ENCODE data around the gene CACNA1A. TPM values are rescaled to one million over a fixed set of nuclear protein-coding genes. Genes with fewer than 3 reads are reported as not detected.

Gene CACNA1A
- total RNA-seq, 1 experiment from 2014 or later = 2.8 TPM

DNA sequence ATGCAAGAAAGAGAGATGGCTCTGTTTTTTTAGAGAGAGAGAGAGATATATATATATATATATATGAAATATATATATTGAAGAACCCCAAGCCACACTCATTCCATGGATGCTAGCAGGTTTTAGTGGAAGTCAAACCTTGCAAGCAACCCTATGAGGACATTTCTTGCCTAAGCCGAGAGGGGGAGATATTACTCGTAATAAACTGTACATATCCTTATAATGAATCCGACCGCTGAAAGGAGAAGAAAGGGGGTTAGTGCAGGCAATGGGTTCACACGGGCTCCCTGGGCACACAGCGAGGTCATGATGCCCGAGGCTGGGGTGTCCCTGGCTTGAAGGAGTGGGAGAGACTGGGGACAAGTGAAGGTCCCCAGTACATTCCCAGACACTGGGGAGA lies 277.7 kb downstream of the CACNA1A start:
- Histone ChIP-seq H3K4me3 (ENCODE audit: insufficient read depth, low read depth, low read length) (no peak overlapping the region), H3K27me3 (ENCODE audit: control insufficient read depth, insufficient read depth, low read length) (no peaks in the 10 kb centered on the region), H3K36me3 (replicated peaks; ENCODE audit: control insufficient read depth, insufficient read depth, low read length) (no peaks in the 10 kb centered on the region)
- peak; percentile 24 for DNase-seq

DNA sequence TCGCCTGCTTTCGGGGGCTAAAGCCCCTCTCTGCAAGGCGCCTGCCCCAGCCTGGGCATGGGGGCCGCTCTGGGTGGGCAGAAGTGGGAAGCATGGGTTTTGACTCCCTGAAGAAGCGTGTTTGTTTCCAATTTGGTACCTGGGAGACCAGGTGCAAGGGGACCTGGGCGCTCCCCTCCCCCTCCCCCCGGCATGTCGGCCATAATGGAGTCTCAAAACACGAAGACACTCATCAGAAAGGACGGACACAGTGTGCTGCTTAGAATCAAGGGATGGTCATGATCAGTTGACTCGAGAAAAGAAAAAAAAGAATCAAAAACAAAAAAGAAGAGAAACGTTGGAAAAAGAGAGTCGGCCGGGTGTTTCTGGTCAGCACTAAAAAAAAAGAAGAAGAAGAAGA lies 279.3 kb downstream of the CACNA1A start:
- Histone ChIP-seq H3K27me3 (ENCODE audit: control insufficient read depth, insufficient read depth, low read length) (no peaks in the 10 kb centered on the region), H3K4me3 (ENCODE audit: insufficient read depth, low read depth, low read length) (no peak overlapping the region), H3K36me3 (replicated peaks; ENCODE audit: control insufficient read depth, insufficient read depth, low read length) (no peaks in the 10 kb centered on the region)
- no peak for DNase-seq

DNA sequence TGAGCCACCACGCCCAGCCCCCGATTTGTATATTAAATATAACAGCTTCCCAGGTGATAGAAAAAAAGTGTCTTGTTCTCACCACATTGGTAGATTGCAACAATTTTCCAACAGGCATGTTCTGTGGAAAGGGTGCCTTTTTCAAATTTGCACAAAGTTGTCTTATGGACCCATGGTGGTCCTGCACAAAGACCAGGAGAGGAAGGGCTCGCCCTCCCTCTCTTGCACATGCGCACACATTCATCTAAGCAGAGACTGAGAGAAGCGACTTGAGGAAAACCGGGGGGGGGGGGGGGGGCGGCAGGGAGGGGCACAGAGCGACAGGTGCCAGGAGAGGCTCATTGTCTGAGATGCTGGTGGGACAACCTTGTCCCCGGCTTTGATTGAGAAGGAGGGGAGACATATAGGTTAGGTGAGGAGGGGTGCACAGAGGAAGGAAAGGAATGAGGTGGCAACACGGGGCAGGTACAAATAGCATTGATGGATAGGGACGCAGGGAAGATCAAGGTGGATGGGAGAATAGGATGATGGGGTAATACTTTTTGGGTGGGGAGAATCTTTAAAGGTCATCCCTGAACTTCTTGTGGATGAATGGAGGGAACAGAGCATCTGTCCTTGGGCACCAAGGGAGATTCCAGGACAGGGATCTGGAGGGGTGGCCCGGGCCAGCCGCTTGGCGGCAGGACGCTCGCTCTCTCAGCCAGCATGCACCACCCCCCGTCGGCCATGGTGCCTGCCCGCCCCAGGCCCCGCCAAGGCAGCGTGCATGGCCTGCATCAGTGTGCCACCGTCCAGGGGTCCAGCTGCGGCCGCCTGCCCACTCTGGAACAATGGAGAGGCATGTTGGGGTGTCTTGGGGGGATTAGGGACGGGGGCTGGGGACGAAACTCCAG lies 280.1 kb downstream of the CACNA1A start:
- Histone ChIP-seq H3K4me3 (ENCODE audit: insufficient read depth, low read depth, low read length) (no peak overlapping the region), H3K36me3 (replicated peaks; ENCODE audit: control insufficient read depth, insufficient read depth, low read length) (no peaks in the 10 kb centered on the region), H3K27me3 (ENCODE audit: control insufficient read depth, insufficient read depth, low read length) (no peaks in the 10 kb centered on the region)
- no peak for DNase-seq

DNA sequence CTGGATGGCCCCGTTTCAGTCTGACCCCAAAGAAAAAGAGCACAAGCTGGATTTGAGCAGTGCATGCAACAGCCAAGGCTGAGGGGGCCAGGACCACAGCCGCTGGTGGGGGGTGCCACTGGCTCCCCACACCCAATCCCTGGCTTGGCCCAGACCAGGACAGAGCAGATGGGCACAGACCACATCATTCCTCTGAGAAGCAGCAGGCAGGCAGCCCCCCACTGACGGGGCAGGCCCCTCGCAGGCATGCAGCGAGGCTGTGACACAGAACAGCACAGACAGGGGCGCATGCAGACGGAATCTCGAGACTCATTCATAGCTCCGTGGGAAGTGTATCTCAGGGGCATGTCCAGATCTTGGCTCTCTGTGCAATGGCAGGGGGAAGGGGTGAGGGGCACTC lies 281.2 kb downstream of the CACNA1A start:
- DNase-seq = no peak
- Histone ChIP-seq H3K36me3 (replicated peaks; ENCODE audit: control insufficient read depth, insufficient read depth, low read length) (no peaks in the 10 kb centered on the region), H3K27me3 (ENCODE audit: control insufficient read depth, insufficient read depth, low read length) (no peaks in the 10 kb centered on the region), H3K4me3 (ENCODE audit: insufficient read depth, low read depth, low read length) (no peak overlapping the region)

DNA sequence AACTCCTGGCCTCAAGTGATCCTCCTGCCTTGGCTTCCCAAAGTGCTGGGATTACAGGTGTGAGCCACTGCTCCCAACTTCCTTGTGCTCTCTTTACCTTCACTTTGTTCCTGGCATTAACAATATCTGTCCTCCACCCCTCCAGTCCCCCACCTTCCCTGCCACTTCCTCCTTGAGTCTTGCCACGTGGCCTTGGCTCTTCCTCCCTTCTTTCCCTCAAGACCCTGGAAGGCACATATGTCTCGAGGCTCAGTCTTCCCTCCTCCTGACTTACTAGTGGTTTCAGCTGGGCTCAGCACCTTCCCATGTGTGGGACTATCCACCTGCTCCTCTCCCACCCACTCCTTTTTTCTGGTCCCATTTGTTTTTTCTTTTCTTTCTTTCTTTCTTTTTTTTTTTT lies 285.4 kb downstream of the CACNA1A start:
- no peak for DNase-seq
- no peak overlapping the region for H3K4me3 ChIP-seq (ENCODE audit: insufficient read depth, low read depth, low read length)

DNA sequence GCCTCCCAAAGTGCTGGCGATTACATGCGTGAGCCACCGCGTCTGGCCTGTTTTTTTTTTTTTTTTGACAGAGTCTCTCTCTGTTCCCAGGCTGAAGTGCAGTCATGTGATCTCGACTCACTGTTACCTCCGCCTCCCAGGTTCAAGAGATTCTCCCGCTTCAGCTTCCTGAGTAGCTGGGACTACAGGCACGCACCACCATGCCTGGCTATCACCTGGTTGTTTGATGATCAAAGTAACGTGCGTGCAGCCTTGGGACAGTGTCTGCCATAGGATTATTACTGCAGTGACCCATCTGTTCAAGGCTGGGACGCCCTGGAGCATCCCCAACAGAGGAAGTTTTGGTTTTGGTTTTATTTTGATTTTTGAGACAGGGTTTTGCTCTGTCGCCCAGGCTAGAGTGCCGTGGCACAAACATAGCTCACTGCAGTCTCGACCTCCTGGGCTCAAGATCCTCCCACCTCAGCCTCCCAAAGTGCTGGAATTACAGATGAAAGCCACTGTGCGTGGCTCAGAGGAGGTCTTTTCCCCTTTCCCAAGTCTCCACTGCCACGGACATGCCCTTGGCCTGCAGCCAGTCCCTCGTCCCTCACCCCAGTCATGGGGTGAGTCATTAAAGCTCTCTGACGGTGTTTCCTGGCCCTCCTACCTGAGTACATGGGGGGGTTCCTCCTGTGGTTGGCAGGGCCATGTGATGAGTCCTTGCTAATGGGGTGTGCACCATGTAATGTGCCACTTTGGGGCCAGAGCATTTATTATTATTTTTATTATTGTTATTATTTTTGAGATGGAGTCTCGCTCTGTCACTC lies 290.5 kb downstream of the CACNA1A start:
- Histone ChIP-seq H3K36me3 (replicated peaks; ENCODE audit: control insufficient read depth, insufficient read depth, low read length) (no peaks in the 10 kb centered on the region), H3K4me3 (ENCODE audit: insufficient read depth, low read depth, low read length) (no peak overlapping the region), H3K27me3 (ENCODE audit: control insufficient read depth, insufficient read depth, low read length) (no peaks in the 10 kb centered on the region)
- no peak for DNase-seq

More for the DNA sequence above, 285.4 kb downstream of the CACNA1A start:
- Histone ChIP-seq H3K27me3 (ENCODE audit: control insufficient read depth, insufficient read depth, low read length) (no peaks in the 10 kb centered on the region), H3K36me3 (replicated peaks; ENCODE audit: control insufficient read depth, insufficient read depth, low read length) (no peaks in the 10 kb centered on the region)

DNA sequence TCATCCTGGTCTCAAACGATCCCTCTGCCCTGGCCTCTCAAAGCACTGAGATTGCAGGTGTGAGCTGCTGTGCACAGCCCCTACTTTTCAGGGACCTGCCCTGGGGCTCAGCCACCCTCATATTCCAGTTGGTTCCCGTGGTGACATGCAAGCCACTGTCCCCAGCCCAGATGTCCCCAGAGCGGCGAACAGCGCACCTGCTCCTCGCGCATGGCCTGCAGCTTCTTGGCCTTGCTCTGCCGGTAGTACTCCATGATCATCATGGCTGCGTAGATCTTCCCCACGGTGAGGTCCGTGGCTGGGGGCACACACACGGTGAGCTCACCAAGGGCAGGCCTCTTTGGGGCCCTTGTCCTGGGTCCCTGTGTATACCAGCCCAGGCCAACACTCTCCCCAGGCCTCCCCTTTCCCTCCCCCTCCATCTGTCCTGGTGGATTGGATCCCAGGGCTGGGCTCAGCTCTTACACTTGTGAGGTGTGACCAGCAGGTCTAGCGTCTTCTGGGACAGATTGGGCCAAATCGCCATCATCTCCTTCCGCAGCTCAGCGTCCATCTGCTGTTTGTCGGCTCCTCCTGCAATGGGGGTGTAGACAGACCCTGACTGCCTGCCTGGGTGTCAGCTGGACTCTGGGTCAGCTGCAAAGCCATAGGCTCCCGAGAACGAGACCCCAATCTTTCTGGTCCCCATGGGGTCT lies 292.1 kb downstream of the CACNA1A start:
- peak; percentile 32 for DNase-seq

DNA sequence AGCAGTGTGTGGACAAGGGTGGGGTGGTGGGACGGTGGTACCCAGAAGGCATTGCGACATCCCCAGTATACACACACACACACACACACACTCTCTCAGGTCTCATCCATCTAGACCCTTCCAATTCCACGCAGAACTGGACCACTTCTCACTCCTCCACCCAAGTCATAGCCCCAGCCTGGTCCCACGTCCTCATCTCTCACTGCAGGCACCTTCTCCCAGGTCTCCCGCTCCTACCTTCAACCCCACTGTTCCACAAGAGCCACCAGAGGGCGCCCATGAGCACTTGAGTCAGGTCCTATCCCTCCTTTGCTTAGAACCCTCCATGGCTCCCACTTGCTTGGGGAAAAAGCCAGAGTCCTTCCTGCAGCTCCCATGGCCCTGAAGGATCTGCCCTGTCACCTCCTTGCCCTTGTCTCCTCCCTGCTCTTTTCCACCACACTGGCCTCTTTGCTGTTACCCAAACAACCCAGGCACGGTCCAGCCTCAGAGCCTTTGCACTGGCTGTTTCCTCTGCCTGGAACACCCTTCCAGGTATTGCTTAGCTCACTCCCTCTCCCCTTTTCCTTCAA lies 293.4 kb downstream of the CACNA1A start:
- H3K4me3 ChIP-seq (ENCODE audit: insufficient read depth, low read depth, low read length) = no peak overlapping the region
- H3K36me3 ChIP-seq (replicated peaks; ENCODE audit: control insufficient read depth, insufficient read depth, low read length) = no peaks in the 10 kb centered on the region
- H3K27me3 ChIP-seq (ENCODE audit: control insufficient read depth, insufficient read depth, low read length) = no peaks in the 10 kb centered on the region
- peak; percentile 89 for DNase-seq

More for the DNA sequence above, 292.1 kb downstream of the CACNA1A start:
- no peaks in the 10 kb centered on the region for H3K27me3 ChIP-seq (ENCODE audit: control insufficient read depth, insufficient read depth, low read length)
- H3K4me3 ChIP-seq (ENCODE audit: insufficient read depth, low read depth, low read length) = no peak overlapping the region
- H3K36me3 ChIP-seq (replicated peaks; ENCODE audit: control insufficient read depth, insufficient read depth, low read length) = no peaks in the 10 kb centered on the region

DNA sequence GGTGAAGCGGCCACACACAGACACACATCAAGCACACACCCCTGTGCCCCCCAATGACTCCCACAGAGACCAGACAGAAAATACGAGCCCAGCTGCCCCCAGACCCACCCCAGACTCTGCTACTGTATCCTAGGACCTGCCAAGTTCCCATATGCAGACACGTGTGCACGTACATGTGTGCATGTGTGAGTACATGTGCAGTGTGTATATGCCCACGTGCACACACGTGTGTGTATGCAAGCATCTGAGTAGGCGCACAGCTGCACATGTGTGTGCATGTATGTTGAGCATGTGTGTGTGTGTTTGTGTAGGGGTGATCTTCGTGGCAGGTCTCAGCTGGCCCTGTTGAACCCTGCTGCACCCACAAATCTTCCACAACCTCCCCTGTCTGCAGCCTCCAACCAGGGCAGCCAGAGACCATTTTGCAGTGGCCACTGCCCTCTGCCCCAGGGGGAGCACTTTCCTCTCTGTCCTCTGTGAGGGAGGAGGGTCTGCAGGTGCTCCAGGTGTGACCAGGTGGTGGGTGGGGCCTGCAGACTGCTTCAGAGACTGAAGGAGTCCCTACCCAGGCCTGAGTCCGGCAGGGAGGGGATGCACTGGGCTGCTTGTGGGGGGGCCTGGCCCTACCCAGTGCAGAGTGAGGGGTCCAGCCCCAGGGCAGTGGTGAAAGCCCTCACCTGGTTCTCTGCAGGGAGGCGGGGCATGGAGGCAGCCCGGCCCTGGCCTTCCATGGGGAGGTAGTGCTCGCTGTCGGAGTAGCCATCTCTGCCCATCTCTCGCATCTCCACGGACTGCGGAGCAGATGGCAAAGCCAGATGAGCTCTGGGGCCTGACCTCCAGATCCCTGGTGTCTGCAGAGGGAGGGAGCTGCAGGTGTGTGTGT lies 294.6 kb downstream of the CACNA1A start:
- no peaks in the 10 kb centered on the region for H3K27me3 ChIP-seq (ENCODE audit: control insufficient read depth, insufficient read depth, low read length)
- peak; percentile 51 for DNase-seq
- no peaks in the 10 kb centered on the region for H3K36me3 ChIP-seq (replicated peaks; ENCODE audit: control insufficient read depth, insufficient read depth, low read length)
- H3K4me3 ChIP-seq (ENCODE audit: insufficient read depth, low read depth, low read length) = no peak overlapping the region

DNA sequence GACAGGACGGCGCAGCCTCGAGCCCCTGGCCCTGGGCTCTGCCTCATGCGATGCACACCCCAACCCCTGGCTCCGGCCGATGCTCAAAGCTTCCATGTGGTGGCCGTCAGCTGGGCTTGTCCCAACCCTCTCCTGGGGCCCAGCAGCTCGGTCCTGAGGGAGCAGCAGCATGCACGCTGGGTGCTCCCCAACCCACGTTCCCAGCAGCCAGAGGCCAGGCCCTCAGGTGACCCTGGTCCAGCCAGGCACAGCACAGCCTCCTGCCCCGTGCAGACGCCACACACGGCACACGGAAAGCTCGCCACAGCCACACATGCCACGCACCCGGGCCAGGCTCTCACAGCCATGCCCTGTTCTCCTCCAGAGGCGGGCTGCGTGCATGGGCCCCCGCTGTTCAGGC lies 295.3 kb downstream of the CACNA1A start:
- peak; percentile 63 for DNase-seq
- H3K27me3 ChIP-seq (ENCODE audit: control insufficient read depth, insufficient read depth, low read length) = no peaks in the 10 kb centered on the region
- H3K36me3 ChIP-seq (replicated peaks; ENCODE audit: control insufficient read depth, insufficient read depth, low read length) = no peaks in the 10 kb centered on the region
- H3K4me3 ChIP-seq (ENCODE audit: insufficient read depth, low read depth, low read length) = no peak overlapping the region

DNA sequence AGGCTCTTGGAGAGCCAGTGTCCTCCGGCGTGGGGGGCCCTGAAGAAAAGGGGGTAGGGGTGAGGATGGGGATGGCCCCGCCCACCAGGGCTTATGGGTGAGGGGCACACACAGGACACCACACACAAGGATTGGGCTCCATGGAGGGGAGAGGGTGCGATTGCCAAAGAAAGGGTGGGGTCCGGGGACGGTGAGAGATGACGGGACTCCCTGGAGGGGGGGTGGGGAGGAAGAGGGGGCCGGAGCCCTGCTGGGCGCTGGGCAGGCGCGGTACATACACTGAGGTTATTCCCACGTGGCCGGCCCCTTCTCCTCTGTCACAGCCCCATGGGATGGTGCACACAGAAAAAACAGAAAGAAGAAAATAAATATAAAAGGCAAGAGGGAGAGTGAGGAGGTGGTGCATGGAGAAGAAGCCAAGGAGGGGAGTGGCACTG lies 295.9 kb downstream of the CACNA1A start:
- no peaks in the 10 kb centered on the region for H3K27me3 ChIP-seq (ENCODE audit: control insufficient read depth, insufficient read depth, low read length)
- H3K36me3 ChIP-seq (replicated peaks; ENCODE audit: control insufficient read depth, insufficient read depth, low read length) = no peaks in the 10 kb centered on the region
- H3K4me3 ChIP-seq (ENCODE audit: insufficient read depth, low read depth, low read length) = no peak overlapping the region
- peak; percentile 64 for DNase-seq

DNA sequence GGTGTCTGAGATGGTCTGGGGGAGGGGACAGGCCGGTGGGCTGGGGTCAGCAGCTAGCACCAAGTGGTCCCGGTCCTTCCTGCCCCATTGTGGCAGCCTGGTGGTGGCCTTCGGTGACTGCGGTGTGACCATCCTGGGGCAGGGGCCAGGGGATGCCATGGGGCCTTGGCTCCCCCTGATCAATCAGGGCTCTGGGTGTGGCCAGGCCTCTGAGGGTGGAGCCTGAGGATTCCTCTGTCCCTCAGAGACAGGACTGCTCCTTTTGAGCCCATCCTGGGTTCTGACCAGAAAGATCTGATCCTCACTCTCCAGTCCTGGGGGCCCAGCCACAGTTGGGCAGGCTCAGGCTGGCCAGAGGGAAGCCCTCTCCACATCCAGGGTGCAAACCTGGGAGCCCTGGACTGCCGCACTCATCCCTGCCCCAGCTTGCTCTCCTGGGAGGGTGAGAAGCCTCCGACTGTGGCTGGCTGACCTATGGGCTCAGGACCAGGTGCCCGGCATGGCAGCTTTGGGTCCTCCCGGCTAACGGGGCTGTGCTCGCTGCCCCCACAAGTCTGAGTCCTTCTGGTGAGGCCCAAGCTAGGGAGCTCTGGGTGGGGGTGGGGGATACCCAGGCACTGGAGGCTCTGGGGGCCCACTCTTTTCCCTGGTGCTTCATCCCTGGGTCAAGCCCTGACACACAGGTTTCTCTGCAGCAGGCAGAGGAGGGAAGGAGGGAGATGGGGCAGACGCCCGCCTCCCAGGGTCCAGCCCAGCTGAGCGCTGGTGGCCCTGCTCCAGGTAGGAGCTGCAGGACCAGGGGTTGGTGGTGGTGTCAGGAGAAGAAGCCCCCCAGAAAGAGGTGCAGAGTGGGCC lies 296.6 kb downstream of the CACNA1A start:
- Histone ChIP-seq H3K27me3 (ENCODE audit: control insufficient read depth, insufficient read depth, low read length) (no peaks in the 10 kb centered on the region), H3K4me3 (ENCODE audit: insufficient read depth, low read depth, low read length) (no peak overlapping the region), H3K36me3 (replicated peaks; ENCODE audit: control insufficient read depth, insufficient read depth, low read length) (no peaks in the 10 kb centered on the region)
- DNase-seq = peak; percentile 85

All from H7 (cell line).